HAP-1 (cell line): Measurements from ENCODE around the gene PACSIN2.
"Not testable (repeated sequence)": the region's sequence is repeated elsewhere in the genome, so short reads cannot be mapped to it uniquely, and the experiment has no call there.

ENCODE experiments used
- DNase-seq, 2 experiments: peaks; one replicate each; pipeline ENCODE4 v3.0.0-alpha.2; 2016 to 2020; ENCODE audit warnings: low spot score in 2 of 2
- H3K27me3 ChIP-seq: fragments of 250-450 bp; sonication (Bioruptor Pico); 2 replicates; pipeline ENCODE4 v1.5.1; 2020; ENCODE audit warnings: low read depth, mild to moderate bottlenecking, moderate library complexity
- H3K36me3 ChIP-seq: fragments of 250-450 bp; sonication (Bioruptor Pico); replicated peaks from 2 replicates; pipeline ENCODE4 v1.5.1; 2020; ENCODE audit warnings: mild to moderate bottlenecking
- H3K4me1 ChIP-seq: fragments of 250-450 bp; sonication (Bioruptor Pico); 2 replicates; pipeline ENCODE4 v1.5.1; 2020; ENCODE audit warnings: mild to moderate bottlenecking
- H3K4me3 ChIP-seq: fragments of 250-450 bp; sonication (Bioruptor Pico); 2 replicates; pipeline ENCODE4 v1.5.1; 2020; ENCODE audit warnings: mild to moderate bottlenecking, moderate library complexity
- H3K9me3 ChIP-seq: fragments of 250-450 bp; sonication (Bioruptor Pico); 2 replicates; pipeline ENCODE4 v1.5.1; 2020; ENCODE audit warnings: mild to moderate bottlenecking, moderate library complexity
- in situ Hi-C: fragments of 300-500 bp; cut with MboI; formaldehyde crosslinking; loops from 3 replicates; pipeline ENCODE4 v1.14.3; 2020; ENCODE audit warnings: low sequenced_read_pairs, inconsistent platforms, mixed read lengths

PACSIN2 gene

GRCh38 chr22:42947211-42947990 lies 67.5 kb downstream of the PACSIN2 start:
- in situ Hi-C loops: no loop called here
- no peaks in the 10 kb centered on the region for H3K27me3 ChIP-seq
- H3K4me1 ChIP-seq: 0 out of 2 replicates have a peak, but pooled peaks cover 9% of the 10 kb centered on the region
- H3K9me3 ChIP-seq: no peaks in the 10 kb centered on the region
- no peaks in the 10 kb centered on the region for H3K36me3 ChIP-seq
- peak; percentile 6 to 52 for DNase-seq
- H3K4me3 ChIP-seq: no peak overlapping the region

GRCh38 chr22:42946546-42947198 lies 68.3 kb downstream of the PACSIN2 start:
- 0 out of 2 replicates have a peak, but pooled peaks cover 9% of the 10 kb centered on the region for H3K4me1 ChIP-seq
- no peaks in the 10 kb centered on the region for H3K27me3 ChIP-seq
- in situ Hi-C loops: no loop called here

GRCh38 chr22:42945736-42946135 lies 69.2 kb downstream of the PACSIN2 start:
- Histone ChIP-seq H3K9me3 (no peaks in the 10 kb centered on the region), H3K4me1 (peaks cover 9% of the 10 kb centered on the region; the same call in 1 of the 2 replicates), H3K36me3 (no peaks in the 10 kb centered on the region), H3K4me3 (no peak overlapping the region), H3K27me3 (no peaks in the 10 kb centered on the region)
- in situ Hi-C loops: no loop called here
- DNase-seq: no peak

More at GRCh38 chr22:42946546-42947198, 68.3 kb downstream of the PACSIN2 start:
- Histone ChIP-seq H3K9me3 (no peaks in the 10 kb centered on the region), H3K4me3 (no peak overlapping the region), H3K36me3 (no peaks in the 10 kb centered on the region)
- DNase-seq: no peak

GRCh38 chr22:42945027-42945426 lies 69.9 kb downstream of the PACSIN2 start:
- Histone ChIP-seq H3K27me3 (no peaks in the 10 kb centered on the region), H3K4me3 (no peak overlapping the region), H3K36me3 (no peaks in the 10 kb centered on the region), H3K9me3 (no peaks in the 10 kb centered on the region), H3K4me1 (peaks cover 9% of the 10 kb centered on the region; the same call in 1 of the 2 replicates)
- in situ Hi-C loops: no loop called here
- DNase-seq: no peak

- no peak for DNase-seq
- in situ Hi-C loops: no loop called here
- peaks cover 9% of the 10 kb centered on the region; the same call in 1 of the 2 replicates for H3K4me1 ChIP-seq
These were observed 70.5 kb downstream of the PACSIN2 start for GRCh38 chr22:42944409-42944808.

GRCh38 chr22:42943981-42944380 lies 71.0 kb downstream of the PACSIN2 start:
- peaks cover 9% of the 10 kb centered on the region; the same call in 1 of the 2 replicates for H3K4me1 ChIP-seq

More at GRCh38 chr22:42944409-42944808, 70.5 kb downstream of the PACSIN2 start:
- H3K27me3 ChIP-seq: no peaks in the 10 kb centered on the region
- H3K9me3 ChIP-seq: no peaks in the 10 kb centered on the region
- no peaks in the 10 kb centered on the region for H3K36me3 ChIP-seq
- no peak overlapping the region for H3K4me3 ChIP-seq

GRCh38 chr22:42942351-42942750 lies 72.6 kb downstream of the PACSIN2 start:
- H3K36me3 ChIP-seq: no peaks in the 10 kb centered on the region
- peaks cover 4% of the 10 kb centered on the region; the same call in 1 of the 2 replicates for H3K4me1 ChIP-seq
- in situ Hi-C loops: no loop called here
- no peaks in the 10 kb centered on the region for H3K9me3 ChIP-seq
- no peak for DNase-seq
- no peaks in the 10 kb centered on the region for H3K27me3 ChIP-seq
- H3K4me3 ChIP-seq: no peak overlapping the region

More at GRCh38 chr22:42943981-42944380, 71.0 kb downstream of the PACSIN2 start:
- DNase-seq: no peak
- no peaks in the 10 kb centered on the region for H3K36me3 ChIP-seq
- no peaks in the 10 kb centered on the region for H3K9me3 ChIP-seq
- in situ Hi-C loops: no loop called here
- no peaks in the 10 kb centered on the region for H3K27me3 ChIP-seq
- no peak overlapping the region for H3K4me3 ChIP-seq

- no peak for DNase-seq
- no peaks in the 10 kb centered on the region; the same call in 1 of the 2 replicates for H3K4me1 ChIP-seq
These were observed 74.9 kb downstream of the PACSIN2 start for GRCh38 chr22:42939941-42940653.

GRCh38 chr22:42939451-42939881 lies 75.5 kb downstream of the PACSIN2 start:
- no peaks in the 10 kb centered on the region; the same call in 1 of the 2 replicates for H3K4me1 ChIP-seq
- H3K9me3 ChIP-seq: no peaks in the 10 kb centered on the region
- in situ Hi-C loops: no loop called here
- no peaks in the 10 kb centered on the region for H3K36me3 ChIP-seq
- H3K27me3 ChIP-seq: no peaks in the 10 kb centered on the region
- no peak overlapping the region for H3K4me3 ChIP-seq
- no peak for DNase-seq

More at GRCh38 chr22:42939941-42940653, 74.9 kb downstream of the PACSIN2 start:
- in situ Hi-C loops: no loop called here
- Histone ChIP-seq H3K9me3 (no peaks in the 10 kb centered on the region), H3K27me3 (no peaks in the 10 kb centered on the region), H3K4me3 (no peak overlapping the region), H3K36me3 (no peaks in the 10 kb centered on the region)

- Histone ChIP-seq H3K9me3 (no peaks in the 10 kb centered on the region), H3K4me3 (no peak overlapping the region), H3K27me3 (no peaks in the 10 kb centered on the region), H3K36me3 (no peaks in the 10 kb centered on the region), H3K4me1 (peaks cover under 1% of the 10 kb centered on the region; the same call in 1 of the 2 replicates)
- in situ Hi-C loops: no loop called here
- DNase-seq: no peak
These were observed 76.0 kb downstream of the PACSIN2 start for GRCh38 chr22:42938976-42939375.

GRCh38 chr22:42938449-42938848 lies 76.5 kb downstream of the PACSIN2 start:
- in situ Hi-C loops: no loop called here
- H3K4me1 ChIP-seq: peaks cover 6% of the 10 kb centered on the region; the same call in 1 of the 2 replicates
- no peak for DNase-seq
- H3K27me3 ChIP-seq: no peaks in the 10 kb centered on the region
- H3K9me3 ChIP-seq: no peaks in the 10 kb centered on the region
- H3K4me3 ChIP-seq: no peak overlapping the region
- no peaks in the 10 kb centered on the region for H3K36me3 ChIP-seq

GRCh38 chr22:42937164-42937843 lies 77.6 kb downstream of the PACSIN2 start:
- Histone ChIP-seq H3K4me1 (peaks cover 10% of the 10 kb centered on the region; the same call in 1 of the 2 replicates), H3K9me3 (no peaks in the 10 kb centered on the region), H3K27me3 (no peaks in the 10 kb centered on the region), H3K36me3 (no peaks in the 10 kb centered on the region), H3K4me3 (no peak overlapping the region)
- DNase-seq: no peak
- in situ Hi-C loops: no loop called here

GRCh38 chr22:42936680-42937079 lies 78.3 kb downstream of the PACSIN2 start:
- H3K27me3 ChIP-seq, in situ Hi-C loops, H3K36me3 ChIP-seq, H3K4me3 ChIP-seq, H3K9me3 ChIP-seq, DNase-seq: not testable (repeated sequence)
- H3K4me1 ChIP-seq: peaks cover 10% of the 10 kb centered on the region; the same call in 1 of the 2 replicates
